Stimulated activated naive CD4-positive, alpha-beta T cell treated with Interleukin-2 at 50 U/mL for 16 hours (primary cell): ENCODE measurements around the gene SH2D2A.

Experiments used
- DNase-seq: peaks from one replicate; lab custom pipeline; 2025; lab: John Stamatoyannopoulos, UW

SH2D2A gene

DNA sequence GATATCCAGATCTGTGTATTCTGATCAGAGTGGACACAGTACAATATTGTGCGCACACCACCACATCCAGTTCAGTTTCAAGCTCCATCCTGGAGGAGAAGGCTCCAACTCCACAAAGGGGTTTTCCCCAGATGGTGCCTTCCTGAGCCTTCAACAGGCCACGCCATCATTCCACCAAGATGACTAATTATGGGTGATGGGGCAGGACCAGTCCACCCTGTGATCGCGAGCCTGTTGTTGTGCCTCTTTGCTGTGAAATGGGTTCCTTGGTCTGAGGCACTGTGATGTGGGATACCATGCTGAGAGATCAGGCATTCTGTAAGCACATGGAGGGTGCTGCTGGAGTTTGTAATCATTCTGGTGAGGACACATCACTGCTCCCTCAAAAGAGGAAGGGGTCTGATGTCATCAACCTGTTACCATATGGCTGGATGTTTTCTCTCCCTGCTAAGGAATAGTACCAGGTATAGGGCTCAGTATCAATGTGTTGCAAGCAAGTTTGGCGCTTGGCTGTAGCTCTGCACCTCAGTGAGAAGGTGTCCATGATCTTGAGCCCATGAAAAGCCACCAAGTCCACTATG is 6.7 kb upstream of the SH2D2A start:
- DNase-seq = no peak

DNA sequence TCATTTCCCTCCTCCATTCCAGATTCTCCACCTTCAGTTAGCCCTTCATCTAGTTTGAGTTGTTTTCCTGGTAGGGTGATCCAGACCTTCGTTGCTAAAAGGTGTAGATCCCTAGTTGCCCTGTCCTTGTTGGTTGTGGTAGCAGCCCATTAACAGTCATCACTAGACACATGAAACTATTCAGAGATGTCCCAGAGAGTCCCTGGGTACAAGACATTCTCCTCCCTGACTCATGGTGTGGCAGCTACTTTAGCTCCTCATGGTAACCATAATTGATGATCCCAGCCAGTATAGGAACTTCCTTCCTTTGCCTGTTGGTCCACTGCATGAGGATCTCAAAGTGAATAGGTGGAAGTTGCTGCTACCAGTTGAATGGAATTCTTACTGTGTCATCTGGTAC is 6.0 kb upstream of the SH2D2A start:
- no peak for DNase-seq

DNA sequence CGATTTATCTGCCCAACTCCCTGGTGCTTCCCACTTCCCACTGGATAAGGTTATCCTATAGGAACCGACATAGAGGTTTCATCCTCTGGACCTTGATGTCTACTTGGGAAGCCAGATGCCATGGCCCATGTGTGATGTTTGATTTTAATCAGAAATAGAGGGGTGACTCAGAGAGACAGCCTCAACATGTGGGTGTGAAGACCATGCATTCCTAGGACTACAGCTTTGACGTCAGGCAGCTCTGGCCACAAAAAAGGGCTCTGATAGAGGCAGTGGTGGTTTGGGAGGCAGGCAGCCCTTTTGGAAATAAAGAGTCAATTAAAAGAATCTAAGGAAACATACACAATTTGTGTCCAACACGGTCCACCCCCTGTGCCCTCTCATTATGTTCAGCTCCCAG is 5.2 kb upstream of the SH2D2A start:
- DNase-seq = no peak

DNA sequence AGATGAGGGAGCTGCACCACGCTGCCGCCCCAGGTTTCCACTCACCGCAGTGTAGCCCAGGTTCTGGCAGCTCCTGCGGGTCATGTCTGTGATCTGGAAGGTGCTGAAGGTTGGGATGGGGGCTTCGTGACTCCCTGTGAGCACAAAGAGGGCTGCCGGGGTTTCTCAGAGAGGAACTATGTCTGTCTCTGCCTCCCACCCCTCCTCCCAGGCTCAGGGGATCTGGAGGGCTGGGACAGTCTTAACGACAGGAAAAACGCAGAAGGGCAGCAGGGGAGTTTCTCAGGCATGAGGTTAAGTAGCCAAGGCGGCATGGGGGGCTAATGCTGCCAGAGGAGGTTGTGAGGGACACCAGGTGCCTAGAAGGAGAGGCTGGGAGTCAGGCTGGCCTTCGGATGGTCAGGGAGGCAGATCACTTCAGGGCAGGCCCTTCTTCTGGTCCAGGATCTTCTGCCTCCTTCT is 656 bp downstream of the SH2D2A start:
- no peak for DNase-seq

DNA sequence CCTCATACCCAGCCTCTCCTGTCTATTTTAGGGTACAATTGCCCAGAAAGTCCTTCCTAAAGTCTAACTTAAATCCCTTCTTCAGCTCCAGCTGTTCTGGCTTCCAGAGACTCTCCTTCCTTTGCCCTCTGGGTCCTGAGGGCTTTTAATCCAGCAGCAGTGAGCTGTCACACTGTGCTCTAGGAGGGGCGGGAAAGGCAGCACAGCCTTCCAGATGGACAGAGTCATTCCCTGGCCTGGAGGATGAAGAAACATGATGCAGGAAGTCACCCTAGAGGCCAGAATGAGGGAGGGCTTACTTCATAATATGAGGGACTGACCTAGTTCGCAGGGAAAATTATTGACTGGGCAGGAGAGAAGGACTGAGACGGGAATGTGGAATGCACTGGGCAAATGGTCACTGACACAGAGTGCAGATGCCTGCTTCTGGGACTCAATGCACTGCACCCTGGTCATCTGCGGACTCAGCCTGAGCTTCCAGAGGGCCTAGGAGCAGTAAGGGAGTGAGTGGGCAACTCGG is 1.3 kb downstream of the SH2D2A start:
- DNase-seq = no peak

DNA sequence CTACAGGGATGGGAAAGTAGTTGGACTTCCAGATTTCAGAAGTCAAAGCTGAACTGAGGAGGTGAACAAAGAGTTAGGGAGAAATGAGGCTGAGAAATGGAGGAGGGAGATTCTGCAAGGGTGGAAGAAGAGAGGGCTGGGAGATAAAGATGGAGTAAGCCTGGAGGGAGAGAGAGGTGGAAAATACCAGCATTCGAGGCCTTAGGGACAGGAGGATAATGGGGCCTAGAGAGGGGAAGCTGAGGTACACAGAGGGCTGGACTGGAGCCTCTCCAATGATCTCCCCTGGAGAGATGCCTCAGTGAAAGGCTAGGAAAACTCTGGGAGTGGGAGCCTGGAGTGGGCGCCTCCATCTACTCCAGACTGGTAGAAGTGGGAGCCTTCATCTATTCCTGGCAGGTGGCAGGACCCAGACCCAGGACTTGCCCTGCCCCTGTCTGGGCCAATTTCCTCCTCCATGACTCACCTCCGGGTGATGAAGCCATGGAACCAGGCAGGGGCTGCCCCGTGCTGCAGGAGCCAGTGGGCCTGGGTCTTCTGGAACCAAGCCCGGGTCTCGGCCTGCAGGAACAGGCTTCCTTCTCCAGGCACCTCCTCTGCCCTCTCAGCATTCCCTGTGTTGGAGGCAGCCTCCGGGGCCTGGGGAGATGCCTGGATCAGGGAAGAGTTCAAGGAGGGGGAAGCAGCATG is 1.9 kb downstream of the SH2D2A start:
- DNase-seq = peak; percentile 43

DNA sequence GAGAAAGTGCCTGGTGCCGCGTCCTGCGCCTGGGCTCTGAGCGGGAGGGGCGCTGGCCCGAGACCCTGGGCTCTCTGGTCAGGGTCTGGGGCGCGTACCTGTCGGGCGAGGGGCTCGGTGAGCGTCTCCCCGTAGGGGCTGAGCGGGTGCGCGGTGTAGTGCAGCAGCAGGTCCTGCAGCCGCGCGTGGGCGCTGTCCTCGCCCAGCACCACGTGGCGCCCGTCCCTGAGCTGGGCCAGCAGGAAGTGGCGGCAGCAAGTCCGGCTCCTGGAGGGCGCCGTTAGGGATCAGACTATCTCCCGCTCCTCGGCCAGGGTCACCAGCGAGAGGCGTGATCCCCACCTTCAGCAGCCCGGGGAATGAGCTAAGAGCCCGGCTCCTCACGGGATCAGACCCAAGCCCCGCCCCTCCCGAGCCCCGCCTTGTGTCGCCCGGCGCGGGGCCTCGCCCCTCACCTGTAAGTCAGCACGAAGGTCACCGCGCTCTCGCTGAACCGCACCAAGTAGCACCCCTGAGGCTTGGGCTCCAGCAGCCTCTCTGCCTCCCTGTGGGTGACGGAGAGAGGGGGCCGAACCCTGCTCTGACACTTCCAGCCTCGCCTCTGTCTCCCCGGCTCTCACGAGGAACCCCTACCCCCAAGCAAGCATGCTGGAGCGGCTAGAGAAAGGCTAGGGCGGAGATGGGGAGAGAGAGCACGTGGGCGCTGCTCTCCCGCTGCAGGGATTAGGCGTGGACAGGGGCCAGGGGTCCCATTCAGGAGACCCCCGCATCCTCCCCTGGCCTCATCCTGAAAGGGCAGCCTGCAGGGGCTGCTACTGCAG is 2.7 kb downstream of the SH2D2A start:
- peak; percentile 63 for DNase-seq

DNA sequence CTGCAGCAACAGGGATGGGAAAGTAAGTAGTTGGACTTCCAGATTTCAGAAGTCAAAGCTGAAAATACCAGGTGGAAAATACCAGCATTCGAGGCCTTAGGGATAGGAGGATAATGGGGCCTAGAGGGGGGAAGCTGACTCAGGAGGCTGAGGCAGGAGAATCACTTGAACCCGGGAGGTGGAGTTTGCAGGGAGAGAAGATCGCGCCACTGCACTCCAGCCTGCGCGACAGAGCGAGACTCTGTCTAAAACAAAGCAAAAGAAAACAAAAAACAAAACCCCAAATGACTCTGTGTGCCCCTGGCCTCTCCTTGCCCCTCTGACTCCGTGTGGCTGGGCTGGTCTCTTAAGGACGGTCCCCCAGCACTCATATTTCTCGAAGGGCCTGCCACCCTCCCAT is 3.4 kb downstream of the SH2D2A start:
- DNase-seq = no peak

DNA sequence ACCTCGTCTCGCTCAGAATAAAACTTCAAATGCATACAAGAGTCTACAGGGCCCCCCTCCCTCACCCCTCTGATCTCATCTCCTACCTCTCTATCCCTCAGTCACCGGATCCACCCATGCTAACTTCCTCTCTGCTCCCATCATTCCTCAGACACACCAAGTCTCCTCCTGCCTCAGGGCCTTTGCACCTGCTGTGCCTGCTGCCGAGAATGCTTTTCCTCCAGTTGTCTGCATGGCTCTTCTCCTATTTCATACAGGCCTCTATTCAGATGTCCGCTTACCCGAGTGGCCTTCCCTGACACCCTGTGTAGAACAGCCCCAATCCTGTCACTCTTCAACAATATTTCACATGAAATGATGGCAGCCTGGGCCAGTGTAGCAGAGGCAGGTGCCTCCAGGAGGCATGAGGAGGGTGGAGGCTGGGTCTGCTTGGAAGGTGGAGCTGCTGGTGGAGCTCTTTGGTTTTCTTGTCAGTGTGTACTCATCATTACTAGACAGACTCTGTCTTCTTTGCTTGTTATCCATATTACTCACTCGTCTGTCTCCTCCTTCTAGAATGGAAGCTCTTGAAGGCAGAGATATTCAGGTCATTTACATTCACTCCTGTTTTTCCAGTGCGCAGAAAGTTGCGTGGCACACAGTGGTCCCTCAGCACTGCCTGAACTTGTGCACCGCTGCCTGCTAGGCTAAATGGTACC is 4.2 kb downstream of the SH2D2A start:
- DNase-seq = no peak

DNA sequence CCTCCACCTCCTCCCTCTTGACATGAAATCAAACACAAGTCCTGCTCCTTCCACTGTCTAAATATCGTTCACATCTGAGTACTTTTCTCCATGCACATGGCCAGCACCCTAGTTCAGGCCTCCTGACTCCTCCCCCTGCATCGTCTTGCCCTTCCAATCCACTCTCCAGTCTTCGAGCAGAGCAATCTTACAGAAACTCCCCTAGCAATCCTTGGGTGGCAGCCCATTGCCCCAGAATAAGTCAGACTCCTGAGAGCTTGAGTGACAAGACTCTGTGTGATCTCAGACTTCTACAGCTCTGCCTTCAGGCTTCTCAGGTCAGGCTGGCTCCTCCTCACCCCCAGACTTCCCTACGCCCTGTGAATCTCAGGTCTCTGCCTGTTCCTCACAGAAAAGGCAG is 5.5 kb downstream of the SH2D2A start:
- DNase-seq = no peak

DNA sequence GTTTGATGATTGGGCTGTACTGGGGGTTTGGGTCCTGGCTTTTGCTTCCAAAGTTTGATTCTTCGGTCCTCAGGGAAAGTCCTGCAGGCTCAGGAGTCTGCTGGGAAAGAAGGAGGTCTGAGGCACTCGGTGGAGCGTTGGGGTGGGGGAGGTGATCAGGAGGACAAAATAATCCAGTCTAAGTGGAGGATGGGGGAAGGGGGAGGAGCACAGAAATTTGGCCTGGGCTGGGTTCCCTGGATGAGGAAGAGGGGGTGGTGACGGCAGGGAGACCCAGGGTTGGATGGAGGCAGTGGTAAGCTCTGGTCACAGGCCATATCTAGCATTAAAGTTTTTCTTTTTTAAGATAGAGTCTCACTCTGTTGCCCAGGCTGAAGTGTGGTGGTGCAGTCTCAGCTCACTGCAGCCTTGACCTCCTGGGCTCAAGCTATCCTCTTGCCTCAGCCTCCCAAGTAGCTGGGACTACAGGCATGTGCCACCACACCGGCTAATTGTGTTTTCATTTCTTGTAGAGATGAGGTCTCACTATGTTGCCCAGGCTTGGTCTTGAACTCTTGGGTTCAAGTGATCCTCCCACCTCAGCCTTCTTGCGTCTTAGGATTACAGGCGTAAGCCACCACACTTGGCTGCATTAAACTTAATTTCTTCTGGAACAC is 6.8 kb downstream of the SH2D2A start:
- no peak for DNase-seq

DNA sequence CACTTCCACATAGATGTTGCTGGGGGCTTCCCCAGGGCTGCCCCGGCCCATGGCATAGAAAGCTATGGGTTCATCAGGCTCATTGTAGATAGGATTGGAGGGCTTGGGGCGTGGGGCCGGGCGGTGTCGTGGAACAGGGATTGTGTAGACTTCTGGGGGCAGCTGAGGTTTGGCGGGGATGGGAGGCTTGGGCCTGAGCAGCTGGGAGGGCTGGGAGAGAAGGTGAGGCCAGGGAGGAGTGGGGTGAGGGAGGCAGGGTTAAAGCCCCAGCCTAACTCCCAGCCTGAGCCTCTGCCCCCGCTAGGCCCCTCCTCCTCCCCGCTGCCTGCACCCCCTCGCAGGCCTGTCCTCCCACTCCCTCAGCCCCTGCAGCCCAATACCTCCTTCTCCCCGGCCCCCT is 7.4 kb downstream of the SH2D2A start:
- no peak for DNase-seq

DNA sequence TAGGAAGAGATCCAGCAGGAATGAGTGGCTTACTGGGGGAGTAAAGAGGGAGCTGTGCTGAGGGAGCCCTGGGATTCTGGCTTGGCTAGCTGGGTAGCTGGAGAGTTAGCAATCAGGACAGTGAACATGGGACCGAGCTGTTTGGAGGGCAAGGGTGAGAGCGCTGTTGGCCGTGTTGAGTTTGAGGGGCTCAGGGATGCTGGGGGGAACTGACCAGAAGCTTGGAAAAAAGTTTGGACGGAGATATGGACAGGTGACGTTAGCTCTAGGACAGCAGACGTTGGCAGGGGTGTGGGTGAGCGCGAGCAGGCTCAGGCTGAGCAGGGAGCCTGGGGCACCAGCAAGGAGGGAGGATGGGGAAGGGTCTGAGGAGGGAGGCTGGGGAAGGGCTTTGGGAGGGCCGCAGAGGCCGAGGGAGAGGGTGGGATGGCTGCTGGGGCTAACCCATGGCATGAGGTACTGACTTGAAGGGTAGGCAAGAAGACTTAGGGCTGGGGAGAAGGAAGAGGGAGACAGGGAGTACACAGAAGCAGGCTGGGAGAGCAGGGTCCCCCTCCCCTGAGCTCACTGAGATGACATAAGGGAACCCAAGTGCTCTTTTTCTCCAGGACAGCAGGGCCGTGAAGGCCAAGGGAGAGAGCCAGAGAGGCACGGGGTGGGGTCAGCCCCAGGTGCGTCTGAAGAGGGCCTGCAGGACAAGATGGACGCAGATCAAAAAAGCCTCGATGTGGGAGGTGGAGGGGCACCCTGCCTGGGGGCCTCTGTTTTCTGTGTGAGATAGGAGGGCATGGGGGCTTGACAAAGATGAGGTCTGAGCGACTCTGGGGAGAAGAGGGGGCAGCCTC is 8.2 kb downstream of the SH2D2A start:
- DNase-seq = no peak

DNA sequence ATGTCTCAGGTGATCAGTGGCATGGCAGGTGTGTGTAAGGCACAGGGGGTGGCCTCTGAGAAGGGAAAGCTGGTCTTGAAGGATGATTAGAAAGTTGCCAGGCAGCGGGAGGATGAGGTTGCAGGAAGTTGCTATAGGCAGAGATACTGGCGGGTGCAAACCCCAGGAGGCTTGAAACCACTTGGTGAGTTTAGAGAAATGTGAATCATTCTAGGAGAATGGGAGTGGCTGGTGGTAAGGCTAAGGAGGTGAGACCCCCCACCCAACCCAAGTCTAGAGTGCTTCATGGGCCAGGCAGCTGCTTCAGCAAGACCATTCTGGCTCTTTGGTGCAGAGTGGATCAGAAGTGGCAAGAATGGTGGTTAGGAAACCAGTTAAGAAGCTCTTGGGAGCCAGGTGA is 9.0 kb downstream of the SH2D2A start:
- DNase-seq = no peak

DNA sequence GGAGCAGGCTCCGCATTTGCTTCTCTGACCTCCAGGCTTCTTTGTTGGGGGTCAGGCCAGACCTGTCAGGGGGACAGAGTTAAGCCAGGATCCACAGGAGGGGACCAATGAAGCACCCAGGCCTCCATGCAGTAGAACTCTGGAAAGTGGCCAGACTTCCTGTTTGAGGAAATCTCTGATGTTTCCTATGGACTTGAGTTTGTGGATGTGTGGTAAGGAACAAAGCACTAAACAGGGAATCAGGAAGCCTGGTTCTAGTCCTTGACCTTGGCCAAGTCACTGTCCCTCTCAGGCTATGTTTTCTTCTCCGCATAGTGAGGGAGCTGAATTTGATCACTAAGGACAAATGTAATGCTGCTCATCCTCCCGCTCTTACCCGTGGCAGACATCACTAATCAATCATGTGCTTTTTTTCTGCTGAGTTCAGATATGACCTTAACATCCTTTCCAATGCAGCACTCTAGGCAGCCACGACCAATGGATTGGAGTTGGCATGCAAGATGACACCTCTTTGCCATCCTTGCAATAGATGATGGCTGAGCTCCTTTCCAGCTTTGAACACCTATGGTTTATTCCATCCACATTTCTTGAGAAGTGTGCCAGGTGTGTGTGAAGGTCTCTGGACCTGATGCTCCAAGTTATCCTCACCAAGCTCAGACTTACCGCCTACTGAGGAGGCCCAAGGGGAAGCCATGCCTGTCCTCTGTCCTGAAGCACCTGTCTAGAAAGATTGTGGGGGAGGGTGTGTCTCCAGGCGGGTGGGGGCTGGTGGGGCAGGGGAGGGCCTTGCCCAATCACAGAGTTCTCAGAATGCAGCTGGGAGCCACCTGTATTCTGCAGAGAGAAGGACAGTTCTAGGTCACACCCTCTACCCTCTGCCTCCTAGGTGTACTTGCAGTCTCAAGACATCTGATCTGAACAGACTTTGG is 9.9 kb downstream of the SH2D2A start:
- DNase-seq = no peak

DNA sequence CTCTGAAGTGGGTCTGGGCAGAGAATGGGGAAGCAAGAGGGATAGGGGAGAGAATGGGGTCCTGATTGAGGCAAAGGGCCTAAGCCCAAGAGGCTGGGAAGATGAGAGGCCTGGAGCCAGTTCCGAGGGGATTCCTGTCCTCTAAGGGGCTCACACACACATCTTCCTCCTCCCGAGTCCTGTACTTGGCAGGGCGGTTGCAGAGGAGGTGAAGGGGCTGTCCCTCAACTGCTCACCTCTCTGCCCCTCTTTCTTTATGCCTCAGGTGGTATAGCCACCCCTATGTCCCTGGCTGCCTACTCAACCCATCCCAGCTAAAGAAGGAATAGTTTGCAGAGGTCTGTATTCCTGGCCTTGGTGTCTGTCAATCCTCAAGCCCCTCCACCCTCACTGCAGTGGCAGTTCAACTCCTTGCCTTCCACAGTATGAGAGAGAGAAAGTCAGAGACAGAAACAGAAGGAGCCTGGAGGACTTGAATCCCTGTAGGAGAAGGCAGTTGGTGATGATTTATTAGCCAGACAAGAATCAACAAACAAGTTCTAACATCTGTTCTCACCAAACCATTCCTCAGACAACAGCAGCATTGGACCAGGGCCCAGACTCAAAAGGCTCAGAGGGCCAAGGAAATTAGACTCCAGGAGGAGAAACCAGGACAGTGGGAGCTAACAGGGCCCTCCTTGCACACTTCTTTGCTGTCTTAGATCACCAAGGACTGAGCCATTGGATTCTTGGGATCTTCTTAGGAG is 10.7 kb downstream of the SH2D2A start:
- no peak for DNase-seq

DNA sequence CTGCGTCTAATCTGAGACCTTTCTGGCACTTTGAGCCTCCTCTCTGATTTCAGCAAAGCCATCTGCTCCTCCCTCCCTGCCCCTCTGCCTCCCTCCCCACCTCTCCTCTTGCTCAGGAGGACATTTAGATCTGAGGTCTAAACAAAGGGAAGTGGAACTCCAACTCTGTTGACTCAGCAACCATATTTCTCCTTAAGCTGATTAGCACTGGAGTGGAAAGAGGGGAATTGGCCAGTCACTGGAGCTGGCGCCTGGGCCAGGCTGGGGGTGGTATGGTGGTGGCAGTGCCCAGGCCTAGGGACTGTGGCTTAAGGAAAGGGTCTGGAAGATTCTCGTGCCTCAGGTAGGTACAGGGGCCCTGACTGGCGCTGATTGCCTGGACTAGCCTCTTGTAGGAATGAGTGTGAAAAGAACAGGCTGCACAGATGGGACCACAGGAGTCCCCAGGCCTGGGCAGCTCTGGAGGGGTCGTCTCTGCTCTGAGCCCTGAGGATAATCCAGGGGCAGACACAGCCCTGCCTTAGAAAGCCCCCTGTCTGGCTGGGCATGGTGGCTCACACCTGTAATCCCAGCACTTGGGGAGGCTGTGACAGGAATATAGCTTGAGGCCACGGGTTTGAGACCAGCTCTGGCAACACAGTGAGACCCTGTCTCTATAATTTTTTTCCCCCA is 11.9 kb downstream of the SH2D2A start:
- DNase-seq = no peak

DNA sequence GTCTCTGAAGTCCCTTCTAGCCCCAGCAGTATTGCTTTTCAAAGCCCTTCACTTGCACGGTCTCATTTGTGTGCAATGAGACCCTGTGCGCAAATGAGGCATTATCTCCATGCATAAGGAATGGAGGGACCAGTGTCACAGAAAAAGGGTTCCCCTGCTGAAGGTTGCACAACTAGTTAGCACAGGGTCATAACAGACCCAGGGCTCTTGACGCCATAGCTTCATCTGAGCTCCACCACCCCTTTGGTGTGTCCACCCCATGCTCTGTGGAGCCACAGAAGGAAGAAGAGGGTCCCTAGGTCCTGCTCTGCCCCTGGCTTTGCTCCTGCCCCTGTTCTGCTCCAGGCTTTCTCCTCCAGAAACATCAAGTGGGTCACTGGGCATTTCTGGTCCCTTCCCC is 12.6 kb downstream of the SH2D2A start:
- DNase-seq = no peak
